Osteoblast (primary cell): ENCODE results near the gene DNER. TPM values are rescaled to one million over a fixed set of nuclear protein-coding genes. Genes with fewer than 3 reads are reported as not detected.

ENCODE experiments used
- DNase-seq: peaks from one replicate; pipeline ENCODE4 v3.0.0; 2011; ENCODE audit warnings: low spot score, mixed read lengths; ENCODE audit not compliant: insufficient read length; ENCODE audit errors: missing footprints
- H2AFZ ChIP-seq: 2 replicates; pipeline ENCODE4 v1.6.0; 2011; ENCODE audit warnings: mild to moderate bottlenecking, low read length
- H3K27ac ChIP-seq: 2 replicates; pipeline ENCODE4 v1.5.1; 2011; ENCODE audit warnings: mild to moderate bottlenecking, low read depth, low read length, moderate library complexity
- H3K27me3 ChIP-seq: 2 replicates; pipeline ENCODE4 v1.6.0; 2012; ENCODE audit warnings: mild to moderate bottlenecking, control low read depth, inconsistent platforms, low read length, moderate library complexity; ENCODE audit not compliant: insufficient read depth
- H3K36me3 ChIP-seq: 2 replicates; pipeline ENCODE4 v1.5.1; 2011; ENCODE audit warnings: mild to moderate bottlenecking, low read length, control low read depth, moderate library complexity; ENCODE audit not compliant: insufficient read depth
- H3K4me1 ChIP-seq: 2 replicates; pipeline ENCODE4 v1.5.1; 2011; ENCODE audit warnings: mild to moderate bottlenecking, low read length, control low read depth, moderate library complexity; ENCODE audit not compliant: insufficient read depth
- H3K4me2 ChIP-seq: 2 replicates; pipeline ENCODE4 v1.6.0; 2011; ENCODE audit warnings: mild to moderate bottlenecking, low read length; ENCODE audit not compliant: insufficient read depth
- H3K4me3 ChIP-seq: fragments of 200-600 bp; sonication (generic); 3 replicates; pipeline ENCODE4 v1.5.1; 2012; ENCODE audit warnings: mild to moderate bottlenecking, low read length, inconsistent platforms; ENCODE audit not compliant: insufficient read depth
- H3K79me2 ChIP-seq: 2 replicates; pipeline ENCODE4 v1.6.0; 2012; ENCODE audit warnings: mild to moderate bottlenecking, low read length, control low read depth, inconsistent platforms; ENCODE audit not compliant: insufficient read depth
- H3K9me3 ChIP-seq: 2 replicates; pipeline ENCODE4 v1.5.1; 2011; ENCODE audit warnings: low read depth, low read length, control low read depth
- H4K20me1 ChIP-seq: 2 replicates; pipeline ENCODE4 v1.6.0; 2012; ENCODE audit warnings: mild to moderate bottlenecking, low read length, control low read depth; ENCODE audit not compliant: insufficient read depth
- total RNA-seq: library from RNA; depleted of rRNA; stranded (reverse); fragments of >200 nt; gene quantifications from 2 replicates; pipeline ENCODE4 v1.2.3, GENCODE V29; 2012
- TF ChIP-seq, protein P1 (sequence below): IDR thresholded peaks from 2 replicates; pipeline ENCODE4 v1.5.1; 2011; ENCODE audit warnings: mild to moderate bottlenecking, low read depth, low read length, moderate library complexity; ENCODE audit errors: extremely low read depth

Gene DNER
- total RNA-seq, 1 donor, result 0.36 TPM

DNA sequence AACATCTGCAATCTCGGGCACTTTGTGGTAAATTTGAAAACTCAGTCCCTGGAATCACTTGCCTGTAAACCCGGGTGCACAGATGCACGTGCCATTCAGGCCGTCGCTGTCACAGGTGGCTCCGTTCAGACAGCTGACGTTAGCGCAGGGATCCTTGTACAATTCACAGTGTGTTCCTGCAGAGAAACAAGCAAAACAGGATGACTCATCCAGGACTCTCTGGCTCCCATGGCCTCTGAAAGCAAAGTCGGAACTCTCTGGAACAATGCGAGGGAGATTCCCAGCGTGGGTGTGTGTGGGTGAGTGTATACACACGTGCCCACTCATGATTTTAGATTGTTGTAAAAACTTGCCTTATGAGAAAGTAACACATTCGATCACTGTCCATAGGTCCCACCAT, 307.2 kb downstream of the DNER start:
- no peak overlapping the region for H3K27ac ChIP-seq
- H4K20me1 ChIP-seq, result no peaks in the 10 kb centered on the region
- H3K27me3 ChIP-seq, result no peaks in the 10 kb centered on the region
- peak overlapping the region; percentile 41 for H3K4me3 ChIP-seq
- peak overlapping the region; percentile 56 for H2AFZ ChIP-seq
- H3K4me1 ChIP-seq, result peaks cover 8% of the 10 kb centered on the region
- no peaks in the 10 kb centered on the region for H3K9me3 ChIP-seq
- TF ChIP-seq, protein P1, sequence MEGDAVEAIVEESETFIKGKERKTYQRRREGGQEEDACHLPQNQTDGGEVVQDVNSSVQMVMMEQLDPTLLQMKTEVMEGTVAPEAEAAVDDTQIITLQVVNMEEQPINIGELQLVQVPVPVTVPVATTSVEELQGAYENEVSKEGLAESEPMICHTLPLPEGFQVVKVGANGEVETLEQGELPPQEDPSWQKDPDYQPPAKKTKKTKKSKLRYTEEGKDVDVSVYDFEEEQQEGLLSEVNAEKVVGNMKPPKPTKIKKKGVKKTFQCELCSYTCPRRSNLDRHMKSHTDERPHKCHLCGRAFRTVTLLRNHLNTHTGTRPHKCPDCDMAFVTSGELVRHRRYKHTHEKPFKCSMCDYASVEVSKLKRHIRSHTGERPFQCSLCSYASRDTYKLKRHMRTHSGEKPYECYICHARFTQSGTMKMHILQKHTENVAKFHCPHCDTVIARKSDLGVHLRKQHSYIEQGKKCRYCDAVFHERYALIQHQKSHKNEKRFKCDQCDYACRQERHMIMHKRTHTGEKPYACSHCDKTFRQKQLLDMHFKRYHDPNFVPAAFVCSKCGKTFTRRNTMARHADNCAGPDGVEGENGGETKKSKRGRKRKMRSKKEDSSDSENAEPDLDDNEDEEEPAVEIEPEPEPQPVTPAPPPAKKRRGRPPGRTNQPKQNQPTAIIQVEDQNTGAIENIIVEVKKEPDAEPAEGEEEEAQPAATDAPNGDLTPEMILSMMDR, result no peak
- H3K79me2 ChIP-seq, result no peaks in the 10 kb centered on the region
- H3K4me2 ChIP-seq, result peak overlapping the region; percentile 59
- peak; percentile 65 for DNase-seq
- H3K36me3 ChIP-seq, result no peaks in the 10 kb centered on the region

DNA sequence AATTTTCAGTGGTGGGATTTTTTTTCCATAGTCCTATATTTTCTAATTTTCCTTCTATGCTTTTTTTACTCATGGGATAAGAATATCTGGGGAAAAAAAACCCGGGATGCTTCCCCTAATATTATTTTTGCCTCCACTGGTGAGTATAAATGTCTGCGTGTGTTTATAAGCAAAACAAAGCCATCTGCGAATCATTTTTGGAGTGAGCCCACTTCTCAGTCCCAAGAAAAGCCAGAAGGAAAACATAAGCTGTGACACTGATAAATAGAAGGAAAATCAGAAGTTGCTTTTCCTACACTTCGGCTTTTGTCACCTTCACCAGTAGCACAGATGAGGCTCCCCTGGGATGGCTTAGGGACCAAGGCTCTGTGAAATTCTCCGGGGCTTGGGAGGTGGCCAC, 308.6 kb downstream of the DNER start:
- no peak for DNase-seq
- H3K4me1 ChIP-seq, result peaks cover 8% of the 10 kb centered on the region
- TF ChIP-seq, protein P1, result no peak

DNA sequence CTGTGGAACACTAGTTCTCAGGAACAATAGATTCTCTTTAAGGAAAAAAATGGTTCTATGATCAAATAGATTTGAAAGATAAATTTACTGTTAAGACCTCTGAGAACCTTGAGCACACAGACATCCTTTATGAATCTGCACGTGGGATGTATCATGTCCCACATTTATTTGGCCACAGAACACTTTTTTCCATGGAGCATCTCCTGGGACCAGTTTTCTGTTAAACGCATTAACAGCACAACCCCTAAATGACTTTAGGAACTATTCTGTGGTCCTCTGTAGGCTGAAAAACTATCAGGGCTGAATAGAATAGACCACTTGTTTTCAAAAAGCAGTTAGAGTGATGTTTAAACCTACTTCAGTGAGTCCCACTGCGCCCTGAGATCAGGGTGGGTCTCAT, 311.1 kb downstream of the DNER start:
- H3K4me1 ChIP-seq, result peaks cover 4% of the 10 kb centered on the region
- no peaks in the 10 kb centered on the region for H4K20me1 ChIP-seq
- TF ChIP-seq, protein P1, result no peak
- no peak overlapping the region for H2AFZ ChIP-seq
- no peak overlapping the region for H3K27ac ChIP-seq
- H3K9me3 ChIP-seq, result no peaks in the 10 kb centered on the region
- H3K27me3 ChIP-seq, result no peaks in the 10 kb centered on the region
- no peaks in the 10 kb centered on the region for H3K79me2 ChIP-seq
- H3K4me3 ChIP-seq, result no peak overlapping the region
- no peaks in the 10 kb centered on the region for H3K36me3 ChIP-seq
- no peak overlapping the region for H3K4me2 ChIP-seq
- no peak for DNase-seq

More for the DNA sequence above, 308.6 kb downstream of the DNER start:
- H2AFZ ChIP-seq, result no peak overlapping the region
- no peaks in the 10 kb centered on the region for H3K36me3 ChIP-seq
- no peaks in the 10 kb centered on the region for H4K20me1 ChIP-seq
- no peak overlapping the region for H3K4me3 ChIP-seq
- no peaks in the 10 kb centered on the region for H3K27me3 ChIP-seq
- no peak overlapping the region for H3K27ac ChIP-seq
- H3K9me3 ChIP-seq, result no peaks in the 10 kb centered on the region
- H3K79me2 ChIP-seq, result no peaks in the 10 kb centered on the region
- no peak overlapping the region for H3K4me2 ChIP-seq

DNA sequence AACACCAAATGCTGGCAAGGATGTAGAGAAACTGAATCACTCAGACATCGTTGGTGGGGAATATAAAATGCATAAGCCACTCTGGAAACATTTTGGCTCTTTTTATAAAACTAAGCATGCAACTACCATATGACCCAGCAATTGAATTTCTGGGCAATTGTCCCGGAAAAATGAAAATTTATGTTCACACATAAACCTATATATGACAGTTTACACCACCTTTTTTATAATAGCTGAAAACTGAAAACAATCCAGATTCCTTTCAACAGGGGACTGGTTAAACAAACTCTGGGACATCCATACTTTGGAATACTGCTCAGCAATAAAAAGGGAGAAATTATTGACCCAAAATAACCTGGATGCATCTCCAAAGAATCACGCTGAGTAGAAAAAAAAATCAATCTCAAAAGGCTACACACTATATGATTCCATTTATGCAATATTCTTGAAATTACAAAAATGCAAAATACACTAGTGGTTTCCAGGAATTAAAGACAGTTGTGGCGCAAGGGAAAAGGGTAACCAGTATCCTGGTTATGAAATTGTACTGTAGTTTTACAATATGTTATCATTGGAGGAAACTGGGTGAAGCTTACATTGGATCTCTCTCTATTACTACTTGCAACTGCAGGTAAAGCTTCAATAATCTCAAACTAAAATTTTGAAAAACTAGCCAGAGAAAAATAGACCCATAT, 313.0 kb downstream of the DNER start:
- Histone ChIP-seq H3K27ac (no peak overlapping the region), H3K36me3 (no peaks in the 10 kb centered on the region), H3K4me1 (no peaks in the 10 kb centered on the region), H3K79me2 (no peaks in the 10 kb centered on the region), H3K27me3 (no peaks in the 10 kb centered on the region), H4K20me1 (no peaks in the 10 kb centered on the region), H3K9me3 (no peaks in the 10 kb centered on the region), H2AFZ (no peak overlapping the region), H3K4me3 (no peak overlapping the region), H3K4me2 (no peak overlapping the region)
- no peak for DNase-seq
- TF ChIP-seq, protein P1, result no peak
